HG03432 (cell line): ENCODE results near the gene VARS2.
"Not testable (repeated sequence)": the region's sequence is repeated elsewhere in the genome, so short reads cannot be mapped to it uniquely, and the experiment has no call there.

Experiments
- ATAC-seq: cut with Tn5 transposase; IDR thresholded peaks from one replicate; pipeline ENCODE4 v1.9.1; 2021; ENCODE audit warnings: mild to moderate bottlenecking, moderate library complexity; ENCODE audit not compliant: unreplicated experiment

The VARS2 gene

DNA sequence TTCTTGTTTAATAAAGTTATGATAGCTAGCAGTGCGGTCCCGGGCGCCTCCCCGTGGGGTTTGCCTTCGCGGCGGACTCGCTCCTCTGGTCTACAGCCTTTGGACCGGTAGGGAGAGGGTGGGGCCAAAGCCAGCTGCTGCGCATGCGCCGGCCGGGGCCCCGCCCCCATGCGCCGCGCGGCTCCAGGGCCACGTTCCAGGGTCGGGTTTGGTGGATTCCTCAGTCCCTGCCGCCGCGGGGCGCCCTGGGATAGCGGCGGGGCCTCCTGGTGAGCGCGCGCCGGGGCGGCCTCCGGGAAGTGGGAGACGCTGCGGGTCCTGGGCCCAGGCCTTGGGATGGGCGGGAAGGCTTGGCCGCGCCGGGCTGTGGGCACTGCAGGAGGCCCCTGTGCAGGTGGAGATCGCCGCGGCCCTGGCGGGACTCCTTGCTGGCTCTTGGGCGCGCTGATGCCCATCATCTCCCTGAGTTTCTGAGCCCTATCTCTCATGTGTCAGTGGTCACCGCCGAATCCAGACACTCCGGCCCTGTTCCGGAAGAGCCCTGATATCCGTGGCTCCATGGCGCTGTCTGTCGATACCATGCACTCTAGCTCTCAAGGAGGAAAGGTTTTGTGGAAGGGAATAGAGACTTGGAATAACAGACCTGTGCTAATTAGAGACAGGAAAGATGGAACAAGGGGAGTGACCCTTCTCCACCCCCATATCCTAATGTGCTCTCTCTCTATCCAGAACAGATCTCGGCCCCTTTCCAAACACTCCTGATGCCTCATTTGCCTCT, at the start of gene VARS2:
TSS of gene VARS2 (plus strand) at position 163 of the 778 bp plus-strand sequence. CDS start at position 762, 599 bp downstream.
- ATAC-seq, result peak; percentile 81

GRCh38 chr6:30864325-30864724, 49.7 kb upstream of the VARS2 start:
- no peak for ATAC-seq

DNA sequence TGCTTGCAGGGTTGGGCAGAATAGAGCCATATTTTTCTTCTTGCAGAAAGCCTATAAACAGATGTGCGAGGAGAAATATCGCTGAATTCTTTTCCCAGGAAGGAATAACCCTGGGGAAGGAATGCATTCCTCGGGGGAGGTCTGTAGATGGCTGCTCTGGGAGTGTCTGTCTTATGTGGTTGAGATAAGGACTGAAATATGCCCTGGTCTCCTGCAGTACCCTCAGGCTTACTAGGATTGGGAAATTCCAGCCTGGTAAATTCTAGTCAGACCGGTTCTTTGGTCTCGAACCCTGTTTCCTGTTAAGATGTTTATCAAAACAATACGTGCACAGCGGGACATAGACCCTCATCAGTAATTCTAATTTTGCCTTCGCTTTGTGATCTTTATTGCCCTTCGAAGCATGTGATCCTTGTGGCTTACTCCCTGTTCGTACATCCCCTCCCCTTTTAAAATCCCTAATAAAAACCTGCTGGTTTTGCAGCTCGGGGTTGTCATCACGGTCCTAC, 44.7 kb upstream of the VARS2 start:
- not testable (repeated sequence) for ATAC-seq

GRCh38 chr6:30870546-30870945, 43.5 kb upstream of the VARS2 start:
- ATAC-seq, result no peak

GRCh38 chr6:30871592-30872183, 42.4 kb upstream of the VARS2 start:
- ATAC-seq, result no peak

DNA sequence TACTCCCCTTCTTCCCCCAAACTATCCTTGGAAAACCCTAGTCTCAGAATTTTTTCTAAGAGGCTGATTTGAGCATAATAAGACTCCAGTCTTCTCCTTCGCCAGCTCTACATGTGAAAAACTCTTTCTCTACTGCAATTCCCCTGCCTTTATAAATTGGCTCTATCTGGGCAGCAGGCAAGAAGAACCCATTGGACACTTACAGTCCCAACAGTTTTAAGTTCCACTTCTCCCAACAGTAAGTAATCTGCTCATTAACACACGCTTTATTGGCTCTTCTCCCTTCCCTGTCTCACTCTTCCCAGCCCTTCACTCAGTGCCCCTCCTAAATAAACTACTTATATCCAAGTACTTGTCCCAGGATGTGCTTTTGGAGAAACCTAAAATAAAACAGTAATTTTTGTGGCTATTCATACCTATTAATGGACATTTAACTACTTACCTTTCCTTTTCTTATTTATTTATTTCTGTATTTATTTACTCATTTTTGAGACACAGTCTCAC, 40.8 kb upstream of the VARS2 start:
- ATAC-seq, result no peak

DNA sequence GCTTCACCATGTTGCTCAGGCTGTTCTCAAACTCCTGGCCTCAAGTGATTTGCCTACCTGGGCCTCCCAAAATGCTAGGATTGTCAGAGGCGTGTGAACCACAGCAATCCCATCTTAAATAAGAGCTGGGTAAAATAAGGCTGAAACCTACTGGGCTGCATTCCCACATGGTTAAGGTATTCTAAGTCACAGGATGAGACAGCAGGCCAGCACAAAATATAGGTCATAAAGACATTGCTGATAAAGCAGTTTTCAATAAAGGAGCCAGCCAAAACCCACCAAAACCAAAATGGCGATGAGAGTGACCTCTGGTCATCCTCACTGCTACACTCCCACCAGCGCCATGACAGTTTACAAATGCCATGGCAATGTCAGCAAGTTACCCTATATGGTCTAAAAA, 40.2 kb upstream of the VARS2 start:
- ATAC-seq, result not testable (repeated sequence)

GRCh38 chr6:30875244-30876038, 38.6 kb upstream of the VARS2 start:
- ATAC-seq, result no peak

GRCh38 chr6:30876039-30876730, 37.9 kb upstream of the VARS2 start:
- ATAC-seq, result no peak

DNA sequence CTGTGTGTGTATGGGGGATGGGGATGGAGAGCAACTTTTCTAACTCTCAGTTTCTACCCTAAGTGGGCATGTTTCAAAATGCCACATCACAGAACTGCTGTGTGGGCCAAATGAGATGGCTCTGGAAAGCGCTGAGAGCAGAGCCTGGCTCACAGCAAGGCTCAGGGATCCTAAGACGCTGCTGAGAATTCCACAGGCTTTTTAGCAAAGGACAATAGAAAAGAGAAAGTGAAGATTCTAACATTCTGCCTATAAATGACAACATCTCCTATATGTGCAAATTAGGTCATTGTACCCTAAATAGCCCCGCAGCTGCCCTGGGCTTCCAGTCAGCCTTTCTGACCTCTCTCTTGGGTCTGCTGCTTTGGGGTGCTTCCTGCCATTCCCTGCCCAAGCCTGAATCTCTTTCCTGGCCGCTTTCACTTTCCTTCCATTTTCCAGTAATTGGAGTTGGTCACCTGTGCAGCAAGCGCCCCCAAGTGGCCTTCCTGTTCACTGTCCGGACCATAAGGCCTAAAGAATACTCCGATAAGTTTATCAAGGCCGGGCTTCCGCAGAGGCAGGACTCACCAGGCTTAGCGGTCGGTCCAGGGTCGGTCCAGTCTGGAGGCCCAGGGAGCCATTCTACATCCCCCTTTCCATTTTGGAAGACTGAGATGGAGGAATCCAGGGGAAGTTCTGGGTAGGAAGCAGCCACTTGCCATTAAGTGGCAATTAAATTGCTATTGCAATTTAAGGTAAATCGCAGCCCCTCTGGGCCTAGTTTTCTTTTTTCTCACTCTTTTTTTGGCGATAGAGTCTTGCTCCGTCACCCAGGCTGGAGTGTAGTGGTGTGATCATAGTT, 36.4 kb upstream of the VARS2 start:
- no peak for ATAC-seq

- no peak for ATAC-seq
Observed at GRCh38 chr6:30879684-30880427, 34.2 kb upstream of the VARS2 start.

- no peak for ATAC-seq
Observed at GRCh38 chr6:30880698-30881252, 33.3 kb upstream of the VARS2 start.

DNA sequence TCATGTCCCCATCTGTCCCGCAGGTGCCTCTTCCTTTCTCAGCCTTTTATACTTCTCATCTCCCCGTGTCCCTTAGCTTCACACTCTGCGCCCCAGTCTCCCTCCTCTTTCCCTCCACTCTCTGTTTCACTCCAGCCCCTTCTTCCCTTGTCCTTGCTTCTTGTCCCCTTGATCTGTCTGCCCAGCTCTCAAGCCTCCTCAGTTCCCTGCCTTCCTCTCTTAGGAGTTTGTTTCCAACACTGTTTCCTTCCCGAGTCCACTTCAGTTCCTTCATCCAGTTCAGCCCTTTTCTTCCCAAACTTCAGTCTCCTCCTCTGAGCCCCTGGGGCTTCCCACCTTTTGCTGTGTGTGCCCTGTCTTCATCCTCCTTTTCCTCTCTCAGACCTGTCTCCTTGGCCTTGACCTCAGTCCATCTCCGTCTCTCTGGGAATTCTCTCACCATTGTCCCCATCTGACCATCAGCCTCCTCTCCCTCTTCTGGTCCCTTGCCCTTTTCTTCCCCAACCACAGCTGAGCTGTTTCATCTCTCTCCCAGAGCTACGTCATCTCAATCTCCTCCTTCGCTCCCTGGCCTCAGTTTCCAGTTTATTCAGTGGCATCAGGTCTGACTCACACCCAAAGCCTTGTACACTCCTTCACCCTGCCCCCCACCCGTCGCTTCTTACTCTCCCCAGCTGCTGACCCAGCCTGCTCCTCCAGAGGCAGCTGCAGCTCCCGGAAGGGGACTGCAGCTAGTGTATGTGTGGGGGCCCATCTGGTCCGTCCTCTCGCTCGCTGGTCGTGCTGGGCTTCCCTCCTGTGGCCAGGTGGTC, 32.4 kb upstream of the VARS2 start:
- ATAC-seq, result no peak

DNA sequence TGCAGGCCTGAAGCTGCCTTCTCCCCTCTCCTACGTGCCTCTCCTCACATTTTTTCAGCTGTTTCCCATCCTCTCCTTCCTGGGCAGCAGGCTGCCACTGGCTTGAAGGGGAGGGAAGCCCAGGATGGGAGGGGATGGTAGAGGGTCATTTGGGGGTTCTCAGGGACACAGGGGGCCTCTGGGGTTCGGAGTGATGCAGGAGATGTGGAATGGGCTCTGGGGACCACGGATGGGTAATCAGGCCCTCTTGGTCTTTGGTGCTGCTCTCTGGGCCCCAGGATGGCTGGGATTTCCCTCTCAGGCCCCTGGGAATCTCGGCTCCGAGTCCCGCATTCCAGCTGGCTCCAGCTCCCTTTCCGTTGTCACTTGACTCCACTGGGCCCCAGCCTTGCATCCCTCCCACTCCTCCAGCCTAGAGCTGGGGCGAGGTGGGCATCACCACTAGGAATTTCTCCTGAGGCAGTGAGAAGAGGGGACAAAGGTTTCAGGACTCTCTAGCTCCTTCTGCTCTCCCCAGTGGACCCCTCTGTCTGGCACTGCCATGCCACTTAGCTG, 31.8 kb upstream of the VARS2 start:
- no peak for ATAC-seq

DNA sequence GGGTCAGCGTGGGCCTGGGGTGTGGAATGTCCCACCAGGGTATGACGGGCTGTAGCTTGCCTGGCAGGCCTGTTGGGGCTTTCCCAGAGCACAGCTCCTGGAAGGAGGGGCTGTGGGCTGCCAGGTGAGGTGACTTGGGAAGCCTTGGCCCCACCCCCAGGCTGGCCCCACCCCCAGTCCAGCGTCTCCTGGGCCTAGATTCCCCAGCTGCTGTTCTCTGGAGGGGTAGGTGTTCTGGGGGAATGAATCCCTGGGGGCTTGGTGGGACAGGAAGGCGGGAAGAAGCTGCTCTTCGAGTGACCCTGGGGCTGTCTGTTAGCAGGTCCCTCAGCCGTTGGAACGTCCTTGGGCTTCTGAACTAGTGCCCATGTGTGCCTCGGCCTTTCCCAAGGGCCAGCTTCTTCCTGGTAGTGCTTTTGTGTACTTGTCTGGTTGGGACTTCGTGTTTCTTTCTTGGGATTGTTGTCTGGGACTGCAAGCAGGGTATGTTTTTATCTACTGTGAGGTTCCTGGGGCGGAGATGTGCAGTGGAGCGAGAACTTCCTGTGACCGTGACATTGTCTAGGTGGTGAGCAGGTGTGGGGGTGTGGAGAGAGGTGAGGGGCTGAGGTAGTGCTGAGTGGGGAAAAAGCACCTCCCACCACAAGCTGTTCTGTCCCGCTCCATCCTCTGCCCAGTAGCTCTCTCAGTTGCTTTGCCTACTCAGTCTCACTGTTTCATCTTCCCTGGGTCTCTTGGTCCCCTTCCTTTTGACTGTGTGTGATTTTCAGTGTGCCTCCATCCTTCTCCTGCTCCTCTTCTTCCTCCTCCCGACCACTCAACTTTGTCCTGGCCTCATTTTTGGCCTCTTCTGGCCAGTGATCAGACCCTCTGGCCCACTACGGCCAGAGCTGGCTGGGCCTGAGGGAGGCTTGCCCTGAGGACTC, 31.0 kb upstream of the VARS2 start:
- ATAC-seq, result no peak

DNA sequence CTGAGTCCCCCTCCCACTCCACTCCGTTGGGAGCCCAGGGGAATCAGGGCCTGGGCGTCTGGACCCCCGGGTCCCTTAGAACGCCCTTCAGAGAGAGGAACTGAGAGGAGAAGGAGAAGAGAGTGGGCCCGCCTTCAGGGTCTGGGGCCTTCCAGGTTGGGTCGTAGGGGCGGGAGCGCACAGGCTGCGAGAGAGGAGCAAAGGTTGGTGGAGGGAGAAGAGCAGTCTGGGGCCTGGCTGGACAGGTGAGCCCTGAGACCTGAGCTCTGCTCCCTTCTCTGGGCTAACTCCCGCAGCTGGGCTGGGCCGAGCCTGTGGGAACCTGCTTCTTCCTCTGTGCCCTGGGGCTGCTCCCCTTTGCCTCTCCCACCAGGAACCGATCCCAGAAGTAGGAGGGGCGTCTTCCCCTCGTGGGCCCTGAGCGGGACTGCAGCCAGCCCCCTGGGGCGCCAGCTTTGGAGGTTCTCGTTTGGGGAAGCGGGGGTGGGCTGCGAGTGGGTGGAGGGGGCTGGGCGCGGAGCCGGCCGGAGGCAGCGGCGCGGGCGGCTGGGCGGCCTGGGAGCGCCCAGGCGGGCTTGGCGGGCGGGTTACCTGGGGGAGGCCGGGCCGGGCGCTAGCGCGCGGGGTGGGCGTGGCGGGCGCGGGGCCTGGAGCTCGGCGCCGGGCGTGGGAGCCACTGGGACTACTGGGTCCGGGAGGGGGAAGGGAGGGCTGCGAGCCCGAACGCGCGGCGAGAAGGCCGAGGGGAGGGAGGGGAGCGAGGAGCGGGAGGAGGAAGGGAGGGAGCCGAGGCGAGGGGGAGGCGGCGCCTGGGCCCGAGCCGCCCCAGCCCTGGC, 30.1 kb upstream of the VARS2 start, which contains the start of gene DDR1:
TSS of gene DDR1 (plus strand) at position 835 of the 836 bp plus-strand sequence. CDS start 4,211 bp downstream, outside the sequence.
- ATAC-seq, result no peak
